CD4-positive, alpha-beta T cell treated with Interleukin-6 at 100 ng/mL for 8 hours (primary cell): ENCODE measurements around the gene CCDC149.

Source experiments
- DNase-seq: peaks from one replicate; pipeline ENCODE4 v3.0.0-alpha.2; 2020; ENCODE audit warnings: mixed read lengths, low spot score

CCDC149 gene

DNA sequence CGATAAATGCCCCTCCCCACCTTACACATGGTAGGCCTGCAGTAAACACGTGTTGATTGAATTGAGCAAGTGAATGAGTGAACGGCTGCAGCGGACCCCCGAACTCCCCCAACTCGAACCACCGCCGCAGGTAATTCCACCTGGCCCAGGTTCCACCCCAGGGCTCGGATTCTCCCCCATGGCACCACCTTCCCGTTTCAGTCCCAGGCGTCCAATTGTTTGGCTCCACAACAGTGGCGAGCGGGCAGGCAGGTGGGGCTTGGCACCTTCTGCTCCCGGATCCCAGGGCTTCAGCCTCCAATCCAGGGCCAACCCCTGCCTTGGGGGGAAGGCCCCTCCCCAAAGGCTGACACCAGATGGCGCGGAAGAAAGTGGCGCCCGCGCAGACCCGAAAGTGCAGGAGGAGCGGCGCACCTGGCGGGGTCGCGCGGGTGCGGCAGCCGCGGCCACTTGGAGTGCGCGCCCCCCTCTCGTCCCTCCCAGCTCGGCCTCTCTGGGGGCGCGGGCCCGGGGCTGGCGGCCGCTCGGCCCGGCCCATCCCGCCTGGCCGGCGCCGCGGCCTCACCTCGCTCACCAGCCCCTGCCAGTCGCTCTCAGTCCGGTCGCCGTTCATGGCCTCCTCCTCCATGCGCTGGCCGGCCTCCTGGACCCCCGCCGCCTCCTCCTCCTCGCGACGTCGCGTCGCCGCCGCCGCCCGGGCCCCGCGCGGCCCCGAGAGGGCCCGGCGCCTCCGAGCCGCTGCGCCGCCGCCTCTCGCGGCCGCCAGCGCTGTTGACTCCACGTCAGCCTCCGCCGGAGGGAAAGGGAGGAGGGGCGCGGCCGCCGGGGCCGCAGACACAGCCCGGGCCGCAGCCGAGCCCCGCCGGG lies at the start of gene CCDC149:
CCDC149 (minus strand) TSS at position 791 of the 867 bp plus-strand sequence; CDS start at position 613, 178 bp downstream.
- DNase-seq = no peak

DNA sequence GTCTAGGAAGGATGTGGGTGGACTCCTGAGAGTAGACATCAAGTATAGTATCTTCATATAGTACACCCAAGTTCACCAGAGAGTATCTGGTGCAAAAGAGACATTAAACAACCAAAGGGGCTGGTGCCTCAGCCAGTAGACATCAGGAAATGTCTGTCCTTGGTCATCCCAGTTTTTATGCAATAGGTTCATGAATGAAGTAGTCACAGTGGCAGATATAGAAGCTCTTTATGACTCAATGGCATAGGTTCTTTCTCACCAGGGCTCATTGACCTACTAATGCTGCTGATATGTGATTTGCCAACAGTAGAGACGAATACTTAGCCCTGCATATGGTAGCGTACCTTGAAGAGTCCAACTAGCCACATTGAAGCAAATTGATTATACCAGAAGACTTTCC lies 45.0 kb upstream of the CCDC149 start:
- no peak for DNase-seq

- no peak for DNase-seq
Measured at GRCh38 chr4:24956763-24957162, 43.9 kb upstream of the CCDC149 start.

DNA sequence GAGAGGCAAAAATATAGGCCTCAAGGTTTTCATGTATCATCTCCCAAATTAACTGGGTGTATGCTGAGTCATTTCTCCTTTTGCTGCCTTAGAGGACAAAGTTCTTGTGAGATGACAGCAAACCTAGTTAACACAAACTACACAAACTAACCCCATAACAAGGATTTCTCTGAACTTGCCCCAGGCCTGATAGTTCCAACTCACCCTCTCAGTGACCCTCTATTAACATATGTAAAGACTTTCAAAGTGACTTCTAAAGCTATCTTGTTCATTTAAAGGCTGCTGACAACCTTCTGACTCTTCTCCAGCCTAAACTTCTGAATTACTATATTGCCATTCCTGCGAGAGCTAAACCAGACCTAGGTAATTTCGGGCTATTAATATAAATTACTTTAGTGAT lies 43.2 kb upstream of the CCDC149 start:
- no peak for DNase-seq

DNA sequence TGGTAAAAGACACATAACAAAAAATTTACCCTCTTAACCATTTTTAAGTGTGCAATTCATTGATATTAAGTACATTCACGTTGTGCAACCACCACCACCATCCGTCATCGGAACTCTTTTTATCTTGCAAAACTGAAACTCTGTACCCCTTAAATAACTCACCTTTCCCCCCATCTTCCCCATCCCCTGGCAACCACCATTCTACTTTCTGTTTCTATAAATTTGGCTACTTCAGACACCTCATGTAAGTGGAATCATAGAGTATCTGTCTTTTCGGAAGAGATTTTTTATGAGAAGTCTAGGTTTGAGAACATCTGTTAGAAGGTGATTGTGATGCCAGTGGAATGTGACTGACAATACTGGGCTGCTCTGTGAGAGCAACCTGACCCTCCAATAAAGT lies 39.8 kb upstream of the CCDC149 start:
- DNase-seq = no peak

GRCh38 chr4:24949970-24950369 lies 37.1 kb upstream of the CCDC149 start:
- no peak for DNase-seq

DNA sequence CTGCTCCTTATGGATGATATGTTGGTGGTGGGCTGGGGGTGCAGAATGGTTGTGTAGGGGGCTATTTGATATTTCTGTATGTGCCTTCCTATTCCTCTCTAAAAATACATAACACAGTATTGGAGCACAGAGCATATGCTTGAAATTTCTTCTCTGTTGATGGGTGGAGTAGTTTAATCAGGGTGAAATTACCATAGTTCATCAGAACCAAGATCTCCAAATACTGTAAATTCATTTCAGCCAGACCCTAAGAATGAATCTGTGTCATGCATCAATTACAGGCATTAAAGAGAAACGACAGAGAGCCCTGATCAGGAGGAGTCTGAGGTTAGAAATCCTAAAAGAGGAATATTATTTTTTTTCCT lies 25.1 kb upstream of the CCDC149 start:
- DNase-seq = no peak

DNA sequence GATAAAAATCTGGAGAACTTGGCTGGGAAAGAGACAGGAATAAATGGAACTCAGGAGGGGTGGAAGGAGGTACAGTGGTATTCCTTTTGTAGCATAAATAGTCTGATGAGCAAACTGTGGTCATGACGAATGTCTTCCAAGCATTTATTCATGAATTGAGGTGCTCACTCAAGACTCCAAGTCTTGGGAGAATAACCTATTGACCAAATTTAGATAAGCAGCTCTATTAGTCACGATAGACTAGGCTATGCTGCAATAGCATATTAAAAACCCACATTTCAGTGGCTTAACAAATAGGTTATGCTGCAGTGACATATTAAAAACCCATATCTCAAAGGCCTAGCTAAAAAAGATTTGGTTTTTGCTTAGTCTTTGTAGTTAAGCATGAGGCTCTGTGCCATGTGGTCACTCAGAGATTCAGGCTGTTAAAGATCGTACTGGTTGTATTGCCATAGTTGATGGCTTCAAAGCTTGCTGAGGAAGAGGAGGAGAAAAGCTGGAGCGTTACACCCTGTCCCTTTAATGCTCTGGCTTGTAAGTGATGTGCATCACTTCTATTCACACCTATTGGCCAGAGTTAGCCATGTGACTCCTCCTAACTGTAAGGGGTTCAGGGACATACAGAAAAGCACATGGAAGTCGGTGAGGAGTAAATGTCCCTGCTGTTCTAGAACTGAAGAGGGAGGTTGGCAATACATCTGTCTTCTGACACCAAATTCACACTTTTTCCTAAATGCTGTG lies 24.5 kb upstream of the CCDC149 start:
- no peak for DNase-seq

- DNase-seq = no peak
Measured at GRCh38 chr4:24935856-24936255, 23.0 kb upstream of the CCDC149 start.

DNA sequence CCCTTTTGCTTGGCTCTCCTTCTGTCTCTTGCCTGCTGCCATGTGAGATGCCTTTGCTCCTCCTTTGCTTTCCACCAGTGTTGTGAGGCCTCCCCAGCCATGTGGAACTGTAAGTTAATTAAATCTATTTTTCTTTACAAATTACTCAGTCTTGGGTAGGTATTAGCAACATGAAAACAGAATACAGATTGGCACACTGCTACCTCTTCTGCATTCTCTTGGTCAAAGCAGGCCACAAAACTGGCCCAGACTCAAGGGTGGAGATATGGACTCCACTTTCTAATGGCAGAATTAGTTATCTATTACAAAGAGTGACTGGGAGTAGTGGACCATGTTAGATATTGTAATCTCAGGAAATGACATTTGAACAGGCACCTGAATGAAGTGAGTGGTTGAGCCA lies 21.5 kb upstream of the CCDC149 start:
- no peak for DNase-seq

- DNase-seq = no peak
Measured at GRCh38 chr4:24933684-24934275, 20.9 kb upstream of the CCDC149 start.

DNA sequence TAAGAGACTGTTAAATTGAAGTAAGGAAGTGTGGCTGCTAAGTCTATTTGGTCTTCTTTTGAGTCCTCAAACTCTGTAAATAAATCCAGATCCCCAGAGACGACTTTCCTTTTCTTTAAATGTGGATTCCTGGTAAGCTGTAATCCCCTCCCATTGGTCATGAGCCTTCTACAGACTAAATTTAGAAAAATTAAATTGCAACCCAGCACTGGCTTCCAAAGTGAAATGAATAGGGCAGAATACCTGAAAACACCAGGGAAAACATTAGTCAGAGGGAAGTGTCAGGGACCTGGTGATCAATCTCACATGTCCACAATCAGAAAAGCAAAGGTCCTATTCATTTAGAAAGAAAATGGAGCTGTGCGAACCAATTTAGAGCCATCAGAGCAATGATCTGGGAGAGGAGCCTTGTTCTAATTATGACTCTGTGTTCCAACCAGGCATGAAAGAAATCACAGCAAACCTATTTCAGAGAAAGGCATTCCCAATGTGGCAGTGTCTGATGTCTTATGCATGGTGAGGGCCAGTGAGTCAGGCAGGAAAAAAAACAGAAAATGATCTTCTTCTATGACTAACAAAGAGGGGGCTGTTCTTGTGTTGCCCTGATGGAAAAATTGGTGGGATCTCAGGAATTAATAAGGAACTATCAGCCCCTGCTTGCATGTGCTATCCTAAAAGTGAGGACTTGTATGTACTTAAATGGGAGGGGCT lies 19.8 kb upstream of the CCDC149 start:
- no peak for DNase-seq

DNA sequence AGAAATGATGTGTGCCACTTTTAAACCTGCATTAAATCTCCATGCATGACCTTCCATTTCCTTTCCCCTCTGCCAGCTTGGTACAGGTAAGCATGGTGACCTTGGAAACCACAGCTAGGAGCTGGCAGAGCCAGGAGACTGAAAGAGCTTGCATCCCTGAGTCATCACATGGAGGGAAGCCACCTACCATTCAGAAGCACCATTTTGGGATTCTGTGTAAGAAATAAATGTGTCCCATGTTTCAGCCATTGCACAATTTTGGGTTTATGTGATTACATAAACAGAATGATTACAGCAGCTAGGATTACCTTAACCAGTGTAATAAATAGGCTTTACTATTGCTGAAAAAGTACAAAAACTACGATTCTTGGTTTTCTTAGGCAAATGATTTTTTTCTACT lies 17.3 kb upstream of the CCDC149 start:
- DNase-seq = no peak

DNA sequence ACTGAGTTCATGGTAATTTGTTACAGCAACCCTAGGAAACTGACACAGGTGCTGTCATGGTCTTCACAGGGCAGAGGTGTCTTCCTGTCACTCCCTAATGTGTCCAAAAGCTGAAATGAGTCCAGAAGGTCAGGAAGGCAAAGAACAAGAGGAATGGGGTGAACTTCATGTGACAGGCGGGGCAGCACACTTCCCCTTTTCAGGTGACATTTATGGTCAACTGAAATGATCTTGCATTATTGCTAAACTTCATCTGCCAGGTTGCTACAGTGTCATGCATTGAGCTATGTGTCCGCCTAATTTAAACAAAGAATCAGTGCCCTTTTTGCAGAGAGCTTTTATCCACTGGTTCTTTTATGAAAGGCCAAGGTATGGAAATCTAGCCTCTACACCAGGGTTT lies 15.9 kb upstream of the CCDC149 start:
- DNase-seq = no peak

DNA sequence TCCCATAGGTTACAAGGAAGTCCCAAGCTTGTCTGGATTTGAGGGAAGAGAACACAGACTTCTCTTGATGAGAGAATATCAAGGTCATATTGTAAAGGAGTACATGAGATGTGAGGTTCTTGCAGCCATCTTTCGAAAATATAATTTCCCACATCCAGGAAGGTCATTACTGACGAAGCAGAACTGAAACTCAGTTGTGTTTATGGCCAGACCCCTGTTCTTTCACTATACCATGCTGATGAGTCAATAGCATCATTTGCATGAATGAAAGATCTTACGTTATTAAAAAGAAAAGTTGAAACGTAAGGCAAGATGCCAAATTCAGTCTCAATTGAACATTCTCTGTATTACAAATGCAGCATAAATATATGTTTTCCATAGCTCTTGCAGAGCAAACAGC lies 14.2 kb upstream of the CCDC149 start:
- DNase-seq = no peak

- DNase-seq = no peak
Measured at GRCh38 chr4:24924309-24924781, 11.5 kb upstream of the CCDC149 start.

DNA sequence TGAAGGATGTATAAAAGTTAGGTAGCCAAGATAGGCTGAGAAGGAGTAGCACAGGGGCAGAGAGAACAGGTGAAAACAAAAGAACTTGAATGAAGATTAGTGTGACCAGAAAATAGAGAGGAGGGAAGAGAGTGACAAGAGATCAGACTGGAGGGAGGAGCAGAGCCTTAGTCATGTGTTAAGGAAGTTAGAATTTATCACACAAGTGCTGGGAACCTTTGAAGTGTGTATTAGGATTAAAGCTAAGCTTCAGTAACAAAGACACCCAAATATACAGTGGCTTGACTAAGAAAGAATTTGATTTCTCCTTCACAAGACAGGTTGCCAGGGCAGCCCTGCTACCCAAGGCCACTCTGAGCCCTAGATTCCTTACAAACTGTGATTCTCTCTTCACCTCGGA lies 10.7 kb upstream of the CCDC149 start:
- DNase-seq = no peak

DNA sequence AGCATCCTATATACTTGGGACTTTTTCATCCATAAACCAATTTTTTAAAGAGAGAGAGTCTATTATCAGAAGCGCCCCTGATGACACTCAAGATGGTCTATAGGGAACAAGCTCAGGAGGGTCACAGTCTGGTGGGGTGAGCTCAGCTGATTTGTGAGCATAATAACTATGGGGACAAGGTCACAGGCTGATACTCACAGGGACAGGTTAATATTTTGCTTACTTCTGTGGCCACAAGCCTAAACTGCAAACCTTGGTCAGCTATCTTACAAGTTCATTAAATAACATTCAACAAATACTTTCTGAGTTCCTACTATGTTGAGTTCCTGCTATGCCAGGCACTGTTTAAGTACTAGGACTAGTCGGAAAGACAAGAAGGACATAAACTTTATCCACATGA lies 10.2 kb upstream of the CCDC149 start:
- DNase-seq = no peak

DNA sequence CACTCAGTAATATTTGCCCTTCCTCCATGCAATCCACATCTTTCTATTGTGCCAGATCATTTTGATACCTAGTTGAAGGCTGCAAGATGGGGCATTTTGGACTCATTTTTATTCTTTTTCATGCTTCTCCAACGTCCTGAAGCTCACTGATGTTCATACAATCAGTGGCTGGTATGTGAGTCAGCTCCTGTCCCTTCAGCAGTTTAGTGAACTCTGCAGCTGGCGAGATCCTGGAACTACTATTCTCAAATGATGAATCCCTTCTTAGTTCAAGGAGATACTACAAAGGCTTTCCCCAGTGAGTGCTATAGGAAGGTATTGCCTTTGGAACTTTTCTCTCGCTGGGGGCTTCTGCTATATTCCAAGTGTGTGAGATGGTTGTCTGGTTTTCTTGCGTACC lies 9.6 kb upstream of the CCDC149 start:
- DNase-seq = no peak

- DNase-seq = no peak
Measured at GRCh38 chr4:24921491-24921890, 8.6 kb upstream of the CCDC149 start.

GRCh38 chr4:24920008-24920407 lies 7.2 kb upstream of the CCDC149 start:
- DNase-seq = no peak
